Upper lobe of right lung (tissue), 1 donor: ENCODE results near the gene PACS1. TPM values are rescaled to one million over a fixed set of nuclear protein-coding genes. Genes with fewer than 3 reads are reported as not detected.
A peak's percentile ranks its signal among the peaks of the same experiment; 100 is the strongest.
"Not testable (repeated sequence)": the region's sequence is repeated elsewhere in the genome, so short reads cannot be mapped to it uniquely, and the experiment has no call there.

Experiments used
- ATAC-seq: fragments of 200-7000 bp; cut with Tn5 transposase; one replicate; pipeline ENCODE4 v1.9.1; 2020; ENCODE audit warnings: mild to moderate bottlenecking, moderate library complexity
- DNase-seq: peaks from one replicate; pipeline ENCODE4 v3.0.0-alpha.2; 2020
- H3K27ac ChIP-seq: fragments of 200-600 bp; one replicate; pipeline ENCODE4 v1.8.0; 2022
- H3K27me3 ChIP-seq: fragments of 200-600 bp; one replicate; pipeline ENCODE4 v1.8.0; 2022; ENCODE audit warnings: mild to moderate bottlenecking
- H3K36me3 ChIP-seq: fragments of 200-600 bp; one replicate; pipeline ENCODE4 v1.8.0; 2022
- H3K4me1 ChIP-seq: fragments of 200-600 bp; one replicate; pipeline ENCODE4 v1.8.0; 2022
- H3K4me3 ChIP-seq: fragments of 200-600 bp; one replicate; pipeline ENCODE4 v1.8.0; 2022; ENCODE audit warnings: mild to moderate bottlenecking
- H3K9me3 ChIP-seq: fragments of 200-600 bp; one replicate; pipeline ENCODE4 v1.8.0; 2022
- CTCF ChIP-seq: fragments of 200-600 bp; IDR thresholded peaks from one replicate; pipeline ENCODE4 v1.8.0; 2022; ENCODE audit warnings: antibody characterized with exemption
- intact Hi-C: fragments of 100-400 bp; cut with DNase I; formaldehyde crosslinking; loops from one replicate; pipeline ENCODE4 v1.11.0; 2022
- total RNA-seq: library from RNA; stranded (reverse); fragmentation: NEBNext Ultra II Directional; extraction: Animal tissue kit (Norgen Biotek cat#: 25700); gene quantifications from one replicate; pipeline ENCODE4 v1.2.1, GENCODE V29; 2021
- donor health status: DM: no; HTN: yes; CAD: no; lungs with severe emphysema.

Gene PACS1
- total RNA-seq, 1 donor from 2014 or later, result 55.9 TPM

- Histone ChIP-seq H3K36me3 (peaks cover 5% of the 10 kb centered on the region), H3K4me3 (no peak overlapping the region)
- no peak for TF ChIP-seq CTCF
These were observed 178.8 kb downstream of the PACS1 start for GRCh38 chr11:66248903-66249302.

GRCh38 chr11:66251809-66252208 lies 181.7 kb downstream of the PACS1 start:
- ATAC-seq (no peak), DNase-seq (no peak)
- H3K36me3 ChIP-seq, result no peaks in the 10 kb centered on the region
- H3K4me1 ChIP-seq, result peaks cover 1% of the 10 kb centered on the region
- intact Hi-C loops, result no loop called here
- H3K27me3 ChIP-seq, result no peaks in the 10 kb centered on the region
- H3K9me3 ChIP-seq, result no peaks in the 10 kb centered on the region
- H3K4me3 ChIP-seq, result no peak overlapping the region
- TF ChIP-seq CTCF, result no peak
- H3K27ac ChIP-seq, result no peak overlapping the region

More at GRCh38 chr11:66248903-66249302, 178.8 kb downstream of the PACS1 start:
- Histone ChIP-seq H3K9me3 (no peaks in the 10 kb centered on the region), H3K27me3 (no peaks in the 10 kb centered on the region), H3K4me1 (no peaks in the 10 kb centered on the region), H3K27ac (no peak overlapping the region)
- DNase-seq (no peak), ATAC-seq (no peak)
- intact Hi-C loops, result no loop called here

GRCh38 chr11:66253081-66253480 lies 183.0 kb downstream of the PACS1 start:
- H3K4me3 ChIP-seq, H3K4me1 ChIP-seq, H3K36me3 ChIP-seq, H3K27me3 ChIP-seq, H3K27ac ChIP-seq, DNase-seq, H3K9me3 ChIP-seq, ATAC-seq, intact Hi-C loops: not testable (repeated sequence)

GRCh38 chr11:66258473-66258893 lies 188.4 kb downstream of the PACS1 start:
- intact Hi-C loops, result no loop called here
- no peak for ATAC-seq
- no peaks in the 10 kb centered on the region for H3K9me3 ChIP-seq
- no peak for TF ChIP-seq CTCF
- H3K27ac ChIP-seq, result peak overlapping the region; percentile 32
- no peaks in the 10 kb centered on the region for H3K36me3 ChIP-seq
- no peaks in the 10 kb centered on the region for H3K27me3 ChIP-seq
- peak overlapping the region; percentile 97 for H3K4me3 ChIP-seq
- DNase-seq, result no peak
- H3K4me1 ChIP-seq, result peaks cover 12% of the 10 kb centered on the region

GRCh38 chr11:66259225-66259624 lies 189.2 kb downstream of the PACS1 start:
- intact Hi-C loops, result no loop called here
- Histone ChIP-seq H3K4me1 (peaks cover 12% of the 10 kb centered on the region), H3K36me3 (no peaks in the 10 kb centered on the region), H3K9me3 (no peaks in the 10 kb centered on the region), H3K27ac (no peak overlapping the region), H3K4me3 (no peak overlapping the region), H3K27me3 (no peaks in the 10 kb centered on the region)
- ATAC-seq, result no peak
- DNase-seq, result no peak
- TF ChIP-seq CTCF, result no peak

GRCh38 chr11:66259956-66260355 lies 189.9 kb downstream of the PACS1 start:
- Histone ChIP-seq H3K27ac (no peak overlapping the region), H3K36me3 (no peaks in the 10 kb centered on the region), H3K9me3 (no peaks in the 10 kb centered on the region), H3K4me3 (no peak overlapping the region), H3K27me3 (no peaks in the 10 kb centered on the region), H3K4me1 (peaks cover 12% of the 10 kb centered on the region)
- no peak for TF ChIP-seq CTCF
- intact Hi-C loops, result no loop called here
- ATAC-seq (no peak), DNase-seq (no peak)
